Measurements from ENCODE around the gene UCK1. TPM values are rescaled to one million over a fixed set of nuclear protein-coding genes. Genes with fewer than 3 reads are reported as not detected.

Gene UCK1
- total and polyA plus RNA-seq, 4 donors: 13.4 to 34.1 (median 24.0) TPM

- no peak for DNase-seq (ENCODE audit: low spot score)
- WGBS: 35% methylated on average over 32 of the region's 32 CpGs
- TF ChIP-seq HNF4A (conservative IDR thresholded peaks at IDR 0.05) (no peak), RAD21 (IDR thresholded peaks at IDR 0.05) (no peak), RXRA (IDR thresholded peaks at IDR 0.05) (no peak), NR2F2 (IDR thresholded peaks at IDR 0.05) (no peak), EGR1 (IDR thresholded peaks at IDR 0.05; ENCODE audit: low read depth in 2 of 2) (no peak), TAF1 (conservative IDR thresholded peaks at IDR 0.05) (no peak), HNF4G (IDR thresholded peaks at IDR 0.05) (no peak), ZBTB33 (IDR thresholded peaks at IDR 0.05) (no peak), FOXA2 (IDR thresholded peaks at IDR 0.05) (no peak)
- TF ChIP-seq, protein P1, sequence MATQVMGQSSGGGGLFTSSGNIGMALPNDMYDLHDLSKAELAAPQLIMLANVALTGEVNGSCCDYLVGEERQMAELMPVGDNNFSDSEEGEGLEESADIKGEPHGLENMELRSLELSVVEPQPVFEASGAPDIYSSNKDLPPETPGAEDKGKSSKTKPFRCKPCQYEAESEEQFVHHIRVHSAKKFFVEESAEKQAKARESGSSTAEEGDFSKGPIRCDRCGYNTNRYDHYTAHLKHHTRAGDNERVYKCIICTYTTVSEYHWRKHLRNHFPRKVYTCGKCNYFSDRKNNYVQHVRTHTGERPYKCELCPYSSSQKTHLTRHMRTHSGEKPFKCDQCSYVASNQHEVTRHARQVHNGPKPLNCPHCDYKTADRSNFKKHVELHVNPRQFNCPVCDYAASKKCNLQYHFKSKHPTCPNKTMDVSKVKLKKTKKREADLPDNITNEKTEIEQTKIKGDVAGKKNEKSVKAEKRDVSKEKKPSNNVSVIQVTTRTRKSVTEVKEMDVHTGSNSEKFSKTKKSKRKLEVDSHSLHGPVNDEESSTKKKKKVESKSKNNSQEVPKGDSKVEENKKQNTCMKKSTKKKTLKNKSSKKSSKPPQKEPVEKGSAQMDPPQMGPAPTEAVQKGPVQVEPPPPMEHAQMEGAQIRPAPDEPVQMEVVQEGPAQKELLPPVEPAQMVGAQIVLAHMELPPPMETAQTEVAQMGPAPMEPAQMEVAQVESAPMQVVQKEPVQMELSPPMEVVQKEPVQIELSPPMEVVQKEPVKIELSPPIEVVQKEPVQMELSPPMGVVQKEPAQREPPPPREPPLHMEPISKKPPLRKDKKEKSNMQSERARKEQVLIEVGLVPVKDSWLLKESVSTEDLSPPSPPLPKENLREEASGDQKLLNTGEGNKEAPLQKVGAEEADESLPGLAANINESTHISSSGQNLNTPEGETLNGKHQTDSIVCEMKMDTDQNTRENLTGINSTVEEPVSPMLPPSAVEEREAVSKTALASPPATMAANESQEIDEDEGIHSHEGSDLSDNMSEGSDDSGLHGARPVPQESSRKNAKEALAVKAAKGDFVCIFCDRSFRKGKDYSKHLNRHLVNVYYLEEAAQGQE (IDR thresholded peaks at IDR 0.05): no peak
These were observed 27.2 kb downstream of the UCK1 start for GRCh38 chr9:131503626-131504465.

GRCh38 chr9:131502781-131503625 is 28.1 kb downstream of the UCK1 start, which contains the start of gene POMT1:
POMT1 (plus strand) TSS chr9:131502918; CDS start chr9:131504219, 1,301 bp downstream.
- Histone ChIP-seq H3K36me3 (ENCODE audit: control insufficient read depth in 4 of 4, insufficient read depth in 3 of 4, low read depth in 1 of 4, low read length in 3 of 4) (peaks cover 1 to 17% (median 10%) of the 10 kb centered on the region in 4 donors), H3K9me3 (ENCODE audit: control insufficient read depth in 4 of 4, low read length in 3 of 4) (no peaks in the 10 kb centered on the region), H3K27ac (ENCODE audit: low read depth in 1 of 2, low read length in 2 of 2) (peak within 1 kb of the TSS; percentile 43 to 47), H3K4me3 (ENCODE audit: low read depth in 1 of 3, low read length in 3 of 3) (peak within 1 kb of the TSS; percentile 77 to 91 (median 89)), H3K4me1 (ENCODE audit: control insufficient read depth in 4 of 4, insufficient read depth in 4 of 4, low read length in 3 of 4) (peaks cover 6 to 29% (median 16%) of the 10 kb centered on the region in 4 donors), H3K27me3 (ENCODE audit: control insufficient read depth in 4 of 4, insufficient read depth in 4 of 4, low read length in 3 of 4) (no peaks in the 10 kb centered on the region), H3K9ac (ENCODE audit: low read depth in 1 of 2, low read length in 2 of 2) (peak within 1 kb of the TSS; percentile 19 to 62)
- peak; percentile 76 for DNase-seq (ENCODE audit: low spot score)
- WGBS: under 1% methylated on average over 83 of the region's 83 CpGs
- TF ChIP-seq NR2F2 (IDR thresholded peaks at IDR 0.05) (no peak), RAD21 (IDR thresholded peaks at IDR 0.05) (peak in 1 of 2 donors; percentile 46)

More at GRCh38 chr9:131503626-131504465, 27.2 kb downstream of the UCK1 start:
- H3K4me1 ChIP-seq (ENCODE audit: control insufficient read depth in 4 of 4, insufficient read depth in 4 of 4, low read length in 3 of 4): peaks cover 6 to 29% (median 16%) of the 10 kb centered on the region in 4 donors
- H3K4me3 ChIP-seq (ENCODE audit: low read depth in 1 of 3, low read length in 3 of 3): peak overlapping the region; percentile 77 to 91 (median 89)
- H3K27me3 ChIP-seq (ENCODE audit: control insufficient read depth in 4 of 4, insufficient read depth in 4 of 4, low read length in 3 of 4): no peaks in the 10 kb centered on the region
- H3K27ac ChIP-seq (ENCODE audit: low read depth in 1 of 2, low read length in 2 of 2): no peak overlapping the region
- no peaks in the 10 kb centered on the region for H3K9me3 ChIP-seq (ENCODE audit: control insufficient read depth in 4 of 4, low read length in 3 of 4)
- H3K9ac ChIP-seq (ENCODE audit: low read depth in 1 of 2, low read length in 2 of 2): peak overlapping the region in 1 of 2 donors; percentile 66
- H3K36me3 ChIP-seq (ENCODE audit: control insufficient read depth in 4 of 4, insufficient read depth in 3 of 4, low read depth in 1 of 4, low read length in 3 of 4): peaks cover 0 to 8% (median 6%) of the 10 kb centered on the region in 4 donors

All from liver (tissue), 9 donors.